Natural killer cell (primary cell): ENCODE results near the gene ATP8A1. TPM values are rescaled to one million over a fixed set of nuclear protein-coding genes. Genes with fewer than 3 reads are reported as not detected.

Source experiments
- ATAC-seq, 3 donors: fragments of 150-1000 bp in 2 of 3; fragments of 200-7000 bp in 1 of 3; cut with Tn5 transposase; 1 replicate in 1 of 3; 2 replicates in 2 of 3; pipeline ENCODE4 v1.10.0; 2021; ENCODE audit warnings: mild to moderate bottlenecking in 2 of 3, moderate library complexity in 2 of 3
- DNase-seq, 2 donors: peaks; one replicate each; pipeline versions ENCODE4 v3.0.0 to v3.0.0-alpha.2; 2013 to 2021; ENCODE audit warnings: mixed read lengths in 1 of 2
- H3K27ac ChIP-seq: one replicate; pipeline ENCODE4 v1.5.1; 2013; ENCODE audit warnings: mild to moderate bottlenecking, low read length
- H3K27me3 ChIP-seq: one replicate; pipeline ENCODE4 v1.6.1; 2013; ENCODE audit warnings: low read length; ENCODE audit not compliant: control insufficient read depth, insufficient read depth
- H3K36me3 ChIP-seq: one replicate; pipeline ENCODE4 v1.6.1; 2013; ENCODE audit warnings: low read length; ENCODE audit not compliant: control insufficient read depth, insufficient read depth
- H3K4me1 ChIP-seq: one replicate; pipeline ENCODE4 v1.6.1; 2013; ENCODE audit warnings: low read length; ENCODE audit not compliant: control insufficient read depth, insufficient read depth
- H3K4me3 ChIP-seq: one replicate; pipeline ENCODE4 v1.5.1; 2013; ENCODE audit warnings: low read length
- H3K9me3 ChIP-seq: one replicate; pipeline ENCODE4 v1.6.1; 2013; ENCODE audit warnings: low read length; ENCODE audit not compliant: control insufficient read depth, insufficient read depth
- H3K27ac Mint-ChIP-seq, 2 donors: one replicate each; pipeline ENCODE4 v1.8.0; 2022; ENCODE audit warnings: mild to moderate bottlenecking in 2 of 2, mixed read lengths in 2 of 2, moderate library complexity in 1 of 2
- H3K27me3 Mint-ChIP-seq, 2 donors: one replicate each; pipeline ENCODE4 v1.8.0; 2022; ENCODE audit warnings: low read depth in 2 of 2, mixed read lengths in 2 of 2
- H3K36me3 Mint-ChIP-seq: one replicate; pipeline ENCODE4 v1.8.0; 2022; ENCODE audit warnings: mixed read lengths
- H3K4me1 Mint-ChIP-seq, 2 donors: one replicate each; pipeline ENCODE4 v1.8.0; 2022; ENCODE audit warnings: mixed read lengths in 2 of 2
- H3K4me3 Mint-ChIP-seq: one replicate; pipeline ENCODE4 v1.8.0; 2022; ENCODE audit warnings: mild to moderate bottlenecking, moderate library complexity, mixed read lengths
- H3K9me3 Mint-ChIP-seq, 2 donors: one replicate each; pipeline ENCODE4 v1.8.0; 2022; ENCODE audit warnings: mixed read lengths in 2 of 2
- WGBS: methylation state at CpG from one replicate; pipeline ENCODE4 v1.1.7; 2013; ENCODE audit warnings: missing lambda C conversion rate; ENCODE audit not compliant: insufficient coverage; 5-methylcytosine and 5-hydroxymethylcytosine counted together
- intact Hi-C: fragments of 100-400 bp; cut with micrococcal nuclease; formaldehyde crosslinking; loops from one replicate; pipeline ENCODE4 v1.14.2; 2022
- total RNA-seq, 4 donors: library from RNA; stranded (reverse); fragments of 120-200 nt in 1 of 4; gene quantifications; one replicate each; pipeline versions ENCODE4 v1.2.3 to v1.2.4, GENCODE V29; 2013 to 2022
- TF ChIP-seq, protein P1 (sequence below): fragments of 200-600 bp; IDR thresholded peaks from one replicate; pipeline ENCODE4 v1.8.0; 2022; ENCODE audit warnings: antibody characterized with exemption

The ATP8A1 gene
- total RNA-seq, 3 donors from 2014 or later (not counting 1 experiment from before 2014, with no cell fraction given): 84.8 to 156 (median 147) TPM

DNA sequence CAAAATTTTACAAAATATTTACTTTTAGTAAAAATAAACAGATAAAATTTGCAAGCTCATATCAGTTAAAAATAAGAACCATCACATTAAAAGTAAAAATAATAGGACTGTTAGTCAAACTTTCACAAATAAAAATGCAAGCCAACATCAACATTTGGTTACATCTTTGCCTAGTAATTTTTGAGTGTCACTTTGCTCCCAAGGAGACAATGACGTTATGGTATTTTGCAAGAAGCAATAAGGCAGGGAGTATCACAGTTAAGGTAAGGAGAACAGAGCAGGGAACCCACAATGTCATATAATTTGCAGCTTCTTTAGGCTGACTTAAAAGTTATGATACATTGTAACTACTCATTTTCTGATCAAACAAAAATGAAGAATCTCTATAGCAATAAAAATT is 98.7 kb downstream of the ATP8A1 start:
- TF ChIP-seq, protein P1, sequence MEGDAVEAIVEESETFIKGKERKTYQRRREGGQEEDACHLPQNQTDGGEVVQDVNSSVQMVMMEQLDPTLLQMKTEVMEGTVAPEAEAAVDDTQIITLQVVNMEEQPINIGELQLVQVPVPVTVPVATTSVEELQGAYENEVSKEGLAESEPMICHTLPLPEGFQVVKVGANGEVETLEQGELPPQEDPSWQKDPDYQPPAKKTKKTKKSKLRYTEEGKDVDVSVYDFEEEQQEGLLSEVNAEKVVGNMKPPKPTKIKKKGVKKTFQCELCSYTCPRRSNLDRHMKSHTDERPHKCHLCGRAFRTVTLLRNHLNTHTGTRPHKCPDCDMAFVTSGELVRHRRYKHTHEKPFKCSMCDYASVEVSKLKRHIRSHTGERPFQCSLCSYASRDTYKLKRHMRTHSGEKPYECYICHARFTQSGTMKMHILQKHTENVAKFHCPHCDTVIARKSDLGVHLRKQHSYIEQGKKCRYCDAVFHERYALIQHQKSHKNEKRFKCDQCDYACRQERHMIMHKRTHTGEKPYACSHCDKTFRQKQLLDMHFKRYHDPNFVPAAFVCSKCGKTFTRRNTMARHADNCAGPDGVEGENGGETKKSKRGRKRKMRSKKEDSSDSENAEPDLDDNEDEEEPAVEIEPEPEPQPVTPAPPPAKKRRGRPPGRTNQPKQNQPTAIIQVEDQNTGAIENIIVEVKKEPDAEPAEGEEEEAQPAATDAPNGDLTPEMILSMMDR: no peak
- Mint-ChIP-seq H3K9me3 (no peaks in the 10 kb centered on the region), H3K27me3 (no peaks in the 10 kb centered on the region), H3K4me1 (peaks cover 0 to 9% of the 10 kb centered on the region in 2 donors), H3K27ac (no peak overlapping the region), H3K36me3 (peaks cover 30% of the 10 kb centered on the region), H3K4me3 (no peak overlapping the region)
- Histone ChIP-seq H3K4me3 (no peak overlapping the region), H3K27ac (no peak overlapping the region), H3K27me3 (no peaks in the 10 kb centered on the region), H3K4me1 (no peaks in the 10 kb centered on the region), H3K36me3 (peaks cover 28% of the 10 kb centered on the region), H3K9me3 (no peaks in the 10 kb centered on the region)
- intact Hi-C loops: no loop called here
- WGBS: 100% methylated on average over 1 of the region's 1 CpG
- ATAC-seq (no peak), DNase-seq (no peak)

DNA sequence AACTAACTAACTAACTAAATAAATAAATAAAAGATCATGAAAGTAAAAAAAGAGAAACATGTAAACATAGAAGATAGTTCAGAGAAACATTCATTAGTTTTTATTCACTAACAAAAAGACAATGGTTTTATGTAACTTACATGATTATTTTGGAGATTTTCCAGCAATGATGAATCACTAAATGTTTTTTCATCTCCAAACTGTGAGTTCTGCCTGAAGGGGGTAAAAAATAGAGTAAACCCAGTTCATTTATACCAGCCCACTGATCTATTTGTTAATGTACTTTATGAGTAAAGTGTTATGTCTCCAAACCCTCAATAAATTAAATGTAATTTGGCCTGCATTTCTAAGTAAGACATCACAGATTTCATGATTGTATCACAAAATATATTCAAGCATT is 101.1 kb downstream of the ATP8A1 start:
- Histone ChIP-seq H3K9me3 (no peaks in the 10 kb centered on the region), H3K4me3 (no peak overlapping the region), H3K27ac (no peak overlapping the region), H3K27me3 (no peaks in the 10 kb centered on the region), H3K36me3 (peaks cover 29% of the 10 kb centered on the region), H3K4me1 (no peaks in the 10 kb centered on the region)
- no peaks in the 10 kb centered on the region for H3K27me3 Mint-ChIP-seq
- peaks cover 14% of the 10 kb centered on the region for H3K36me3 Mint-ChIP-seq
- no peak overlapping the region for H3K4me3 Mint-ChIP-seq
- H3K4me1 Mint-ChIP-seq: peaks cover 0 to 9% of the 10 kb centered on the region in 2 donors
- H3K9me3 Mint-ChIP-seq: no peaks in the 10 kb centered on the region
- no peak overlapping the region for H3K27ac Mint-ChIP-seq
- intact Hi-C loops: no loop called here
- TF ChIP-seq, protein P1: no peak
- no peak for DNase-seq
- no peak for ATAC-seq

DNA sequence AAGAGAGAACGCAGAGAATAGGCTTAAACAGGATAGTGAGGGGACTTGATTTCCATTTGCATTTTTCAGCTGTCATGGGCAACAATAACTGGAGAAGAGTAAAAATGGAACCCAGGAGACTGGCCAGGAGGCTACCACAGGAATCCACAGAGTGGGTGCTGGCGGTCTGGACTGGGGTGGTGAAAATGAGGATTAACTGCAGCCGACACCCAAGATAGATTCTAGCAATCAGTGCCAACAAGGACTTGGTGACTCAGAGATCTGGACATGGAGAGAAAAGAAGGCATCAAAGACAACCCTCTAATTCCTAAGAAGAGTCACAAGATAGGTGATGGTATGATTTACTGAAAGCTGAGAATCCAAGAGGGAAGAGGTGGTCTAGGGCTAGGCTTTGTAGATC is 102.8 kb downstream of the ATP8A1 start:
- 97% methylated on average over 3 of the region's 3 CpGs for WGBS
- peaks cover 20% of the 10 kb centered on the region for H3K36me3 Mint-ChIP-seq
- Histone ChIP-seq H3K4me1 (no peaks in the 10 kb centered on the region), H3K4me3 (no peak overlapping the region), H3K9me3 (no peaks in the 10 kb centered on the region), H3K27me3 (no peaks in the 10 kb centered on the region), H3K36me3 (peaks cover 42% of the 10 kb centered on the region), H3K27ac (no peak overlapping the region)
- intact Hi-C loops: no loop called here
- H3K4me1 Mint-ChIP-seq: peaks cover 0 to 9% of the 10 kb centered on the region in 2 donors
- no peaks in the 10 kb centered on the region for H3K9me3 Mint-ChIP-seq
- ATAC-seq (no peak), DNase-seq (no peak)
- H3K27ac Mint-ChIP-seq: no peak overlapping the region
- TF ChIP-seq, protein P1: no peak
- no peaks in the 10 kb centered on the region for H3K27me3 Mint-ChIP-seq
- no peak overlapping the region for H3K4me3 Mint-ChIP-seq

DNA sequence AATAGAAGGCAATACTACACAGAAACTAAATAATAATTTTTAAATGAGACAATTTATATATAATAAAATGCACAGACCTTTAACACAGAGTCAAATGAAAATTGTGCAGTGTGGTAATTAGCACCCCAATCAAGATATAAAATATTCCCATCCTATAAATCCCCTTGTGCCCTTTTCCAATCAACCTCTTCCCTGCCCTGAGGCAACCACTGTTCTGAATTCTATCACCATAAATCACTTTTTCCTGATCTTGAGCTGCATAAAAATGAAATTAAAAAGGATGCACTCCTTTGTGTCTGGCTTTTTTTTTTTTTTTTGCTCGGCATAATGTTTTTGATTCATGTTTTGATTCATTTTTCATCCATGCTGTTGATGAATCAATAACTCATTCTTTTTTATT is 107.0 kb downstream of the ATP8A1 start:
- Histone ChIP-seq H3K4me1 (no peaks in the 10 kb centered on the region), H3K9me3 (no peaks in the 10 kb centered on the region), H3K27ac (no peak overlapping the region), H3K27me3 (no peaks in the 10 kb centered on the region), H3K4me3 (no peak overlapping the region), H3K36me3 (peaks cover 64% of the 10 kb centered on the region)
- Mint-ChIP-seq H3K27me3 (no peaks in the 10 kb centered on the region), H3K4me3 (no peak overlapping the region), H3K4me1 (peaks cover 0 to 9% of the 10 kb centered on the region in 2 donors), H3K9me3 (no peaks in the 10 kb centered on the region), H3K27ac (no peak overlapping the region), H3K36me3 (peaks cover 20% of the 10 kb centered on the region)
- ATAC-seq: no peak
- intact Hi-C loops: no loop called here
- TF ChIP-seq, protein P1: no peak
- no CpG with 5 or more reads among the region's 1 CpG for WGBS
- no peak for DNase-seq
